Stomach (tissue), 9 donors: ENCODE results near the gene WWC2. TPM values are rescaled to one million over a fixed set of nuclear protein-coding genes. Genes with fewer than 3 reads are reported as not detected.

ENCODE experiments used
- DNase-seq, 2 donors: peaks; one replicate each; pipeline versions ENCODE4 v3.0.0 to v3.0.0-alpha.2; 2013 to 2019
- H3K27ac ChIP-seq, 5 donors: fragments of 200-600 bp in 4 of 5; sonication (generic) in 4 of 5; one replicate each; pipeline ENCODE4 v1.5.1; 2013 to 2019; ENCODE audit warnings: mild to moderate bottlenecking in 1 of 5, moderate library complexity in 1 of 5
- H3K27me3 ChIP-seq, 3 donors: fragments of 200-600 bp; sonication (generic); one replicate each; pipeline ENCODE4 v1.5.1; 2017 to 2019; ENCODE audit warnings: mixed run types in 1 of 3
- H3K36me3 ChIP-seq, 4 donors: fragments of 200-600 bp; sonication (generic); 1 replicate in 3 of 4; 2 replicates in 1 of 4; pipeline ENCODE4 v1.5.1; 2016 to 2019
- H3K4me1 ChIP-seq, 4 donors: fragments of 200-600 bp; sonication (generic); one replicate each; pipeline ENCODE4 v1.5.1; 2016 to 2019
- H3K4me3 ChIP-seq, 4 donors: fragments of 200-600 bp; sonication (generic) in 3 of 4; one replicate each; pipeline ENCODE4 v1.5.1; 2016 to 2019; ENCODE audit warnings: mild to moderate bottlenecking in 1 of 4
- H3K9me3 ChIP-seq, 4 donors: fragments of 200-600 bp; sonication (generic); one replicate each; pipeline ENCODE4 v1.5.1; 2016 to 2019
- EP300 ChIP-seq: sonication (generic); formaldehyde crosslinking; IDR thresholded peaks from one replicate; pipeline ENCODE4 v1.6.1; 2017; ENCODE audit warnings: antibody characterized with exemption
- POLR2A ChIP-seq, 4 donors: fragments of 450-650 bp; IDR thresholded peaks; one replicate each; pipeline ENCODE4 v1.6.1; 2016; ENCODE audit warnings: antibody characterized with exemption in 4 of 4, control low read depth in 2 of 4, mild to moderate bottlenecking in 1 of 4, moderate library complexity in 1 of 4
- POLR2AphosphoS5 ChIP-seq, 3 donors: sonication (generic); formaldehyde crosslinking; IDR thresholded peaks; one replicate each; pipeline ENCODE4 v1.6.1; 2016; ENCODE audit warnings: antibody characterized with exemption in 3 of 3
- WGBS, 5 donors: extraction: QIAGEN DNeasy Blood & Tissue Kit in 3 of 5; methylation state at CpG; one replicate each; pipeline versions ENCODE4 v1.1.5 to v1.1.7; 2013 to 2018; 5-methylcytosine and 5-hydroxymethylcytosine counted together
- intact Hi-C: fragments of 100-400 bp; cut with DNase I; formaldehyde crosslinking; loops from one replicate; pipeline ENCODE4 v1.15.1; 2023; ENCODE audit warnings: low total_unique reads
- polyA plus RNA-seq, 3 donors: library from polyadenylated mRNA; stranded (reverse); fragments of 200-250 nt; gene quantifications; one replicate each; pipeline ENCODE4 v1.2.3, GENCODE V29; 2013
- total RNA-seq, 5 donors: library from RNA; depleted of rRNA; stranded (reverse); fragments of >200 nt; gene quantifications; one replicate each; pipeline versions ENCODE4 v1.1.0 to v1.2.3, GENCODE V29; 2014 to 2016
- TF ChIP-seq, protein P1 (sequence below), 7 experiments: fragments of 450-650 bp in 4 of 7; fragments of 200-600 bp in 3 of 7; sonication (generic) in 3 of 7; IDR thresholded peaks; one replicate each; pipeline ENCODE4 v1.5.1; 2016 to 2019; ENCODE audit warnings: antibody characterized with exemption in 7 of 7, control low read depth in 2 of 7, mild to moderate bottlenecking in 1 of 7
- donor health status: healthy with polysubstance abuse.
- donor health status: Bipolar disorder and iron deficiency.
- donor health status: healthy.

WWC2 gene
- total and polyA plus RNA-seq, 8 donors, result 2.6 to 59.1 (median 31.1) TPM

DNA sequence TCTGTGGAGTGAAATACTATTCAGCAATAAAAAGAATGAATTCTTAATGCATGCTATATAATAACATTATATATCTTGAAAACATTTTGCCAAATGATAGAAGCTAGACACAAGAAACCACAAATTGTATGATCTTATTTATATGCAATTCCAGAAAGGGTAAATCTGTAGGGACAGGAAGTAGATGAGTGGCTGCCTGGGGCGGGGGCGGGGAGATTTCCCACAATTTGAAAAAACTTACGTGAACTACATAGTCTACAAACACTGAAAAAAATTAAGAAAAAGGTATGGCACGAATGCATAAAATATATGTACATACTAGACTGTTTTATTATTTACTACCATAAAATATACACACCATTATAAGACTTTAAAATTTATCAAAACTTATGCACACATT, 81.6 kb downstream of the WWC2 start:
- TF ChIP-seq POLR2AphosphoS5 (IDR thresholded peaks at IDR 0.05) (no peak), EP300 (no peak), POLR2A (IDR thresholded peaks at IDR 0.05) (no peak)
- TF ChIP-seq, protein P1, sequence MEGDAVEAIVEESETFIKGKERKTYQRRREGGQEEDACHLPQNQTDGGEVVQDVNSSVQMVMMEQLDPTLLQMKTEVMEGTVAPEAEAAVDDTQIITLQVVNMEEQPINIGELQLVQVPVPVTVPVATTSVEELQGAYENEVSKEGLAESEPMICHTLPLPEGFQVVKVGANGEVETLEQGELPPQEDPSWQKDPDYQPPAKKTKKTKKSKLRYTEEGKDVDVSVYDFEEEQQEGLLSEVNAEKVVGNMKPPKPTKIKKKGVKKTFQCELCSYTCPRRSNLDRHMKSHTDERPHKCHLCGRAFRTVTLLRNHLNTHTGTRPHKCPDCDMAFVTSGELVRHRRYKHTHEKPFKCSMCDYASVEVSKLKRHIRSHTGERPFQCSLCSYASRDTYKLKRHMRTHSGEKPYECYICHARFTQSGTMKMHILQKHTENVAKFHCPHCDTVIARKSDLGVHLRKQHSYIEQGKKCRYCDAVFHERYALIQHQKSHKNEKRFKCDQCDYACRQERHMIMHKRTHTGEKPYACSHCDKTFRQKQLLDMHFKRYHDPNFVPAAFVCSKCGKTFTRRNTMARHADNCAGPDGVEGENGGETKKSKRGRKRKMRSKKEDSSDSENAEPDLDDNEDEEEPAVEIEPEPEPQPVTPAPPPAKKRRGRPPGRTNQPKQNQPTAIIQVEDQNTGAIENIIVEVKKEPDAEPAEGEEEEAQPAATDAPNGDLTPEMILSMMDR (IDR thresholded peaks at IDR 0.05), result no peak
- WGBS, 5 donors, result 85 to 95% (median 94%) methylated on average over 4 of the region's 4 CpGs
- Histone ChIP-seq H3K27ac (no peak overlapping the region), H3K9me3 (no peaks in the 10 kb centered on the region), H3K4me3 (no peak overlapping the region), H3K36me3 (no peaks in the 10 kb centered on the region), H3K27me3 (no peaks in the 10 kb centered on the region), H3K4me1 (peaks cover 0 to 24% (median 11%) of the 10 kb centered on the region in 4 donors)
- no peak for DNase-seq
- intact Hi-C loops, result no loop called here

DNA sequence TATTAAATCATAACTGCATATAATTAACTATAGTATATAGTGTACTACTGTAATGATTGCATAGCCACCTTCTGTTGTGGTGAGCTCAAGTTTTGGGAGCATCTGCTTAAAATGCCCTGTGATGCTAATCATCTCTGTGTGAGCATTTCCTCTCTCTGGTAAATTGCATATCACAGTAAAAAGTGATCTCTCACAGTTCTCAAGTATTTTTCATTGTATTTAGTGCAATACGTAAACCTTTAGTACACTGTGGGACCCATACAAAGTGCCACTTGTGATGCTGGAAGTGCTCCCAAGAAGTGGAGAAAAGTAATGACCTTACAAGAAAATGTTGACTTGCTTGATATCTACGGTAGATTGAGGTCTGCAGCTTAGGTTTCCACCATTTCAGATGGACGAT, 82.0 kb downstream of the WWC2 start:
- no peak overlapping the region for H3K27ac ChIP-seq
- no peaks in the 10 kb centered on the region for H3K27me3 ChIP-seq
- H3K4me1 ChIP-seq, result peaks cover 0 to 19% (median 7%) of the 10 kb centered on the region in 4 donors
- H3K4me3 ChIP-seq, result no peak overlapping the region
- DNase-seq, result no peak
- no peaks in the 10 kb centered on the region for H3K36me3 ChIP-seq
- 62 to 82% (median 69%) methylated on average over 3 of the region's 3 CpGs for WGBS, 5 donors
- H3K9me3 ChIP-seq, result no peaks in the 10 kb centered on the region
- no peak for TF ChIP-seq EP300
- no peak for TF ChIP-seq POLR2AphosphoS5 (IDR thresholded peaks at IDR 0.05)
- TF ChIP-seq, protein P1 (IDR thresholded peaks at IDR 0.05), result no peak
- TF ChIP-seq POLR2A (IDR thresholded peaks at IDR 0.05), result no peak
- intact Hi-C loops, result no loop called here

DNA sequence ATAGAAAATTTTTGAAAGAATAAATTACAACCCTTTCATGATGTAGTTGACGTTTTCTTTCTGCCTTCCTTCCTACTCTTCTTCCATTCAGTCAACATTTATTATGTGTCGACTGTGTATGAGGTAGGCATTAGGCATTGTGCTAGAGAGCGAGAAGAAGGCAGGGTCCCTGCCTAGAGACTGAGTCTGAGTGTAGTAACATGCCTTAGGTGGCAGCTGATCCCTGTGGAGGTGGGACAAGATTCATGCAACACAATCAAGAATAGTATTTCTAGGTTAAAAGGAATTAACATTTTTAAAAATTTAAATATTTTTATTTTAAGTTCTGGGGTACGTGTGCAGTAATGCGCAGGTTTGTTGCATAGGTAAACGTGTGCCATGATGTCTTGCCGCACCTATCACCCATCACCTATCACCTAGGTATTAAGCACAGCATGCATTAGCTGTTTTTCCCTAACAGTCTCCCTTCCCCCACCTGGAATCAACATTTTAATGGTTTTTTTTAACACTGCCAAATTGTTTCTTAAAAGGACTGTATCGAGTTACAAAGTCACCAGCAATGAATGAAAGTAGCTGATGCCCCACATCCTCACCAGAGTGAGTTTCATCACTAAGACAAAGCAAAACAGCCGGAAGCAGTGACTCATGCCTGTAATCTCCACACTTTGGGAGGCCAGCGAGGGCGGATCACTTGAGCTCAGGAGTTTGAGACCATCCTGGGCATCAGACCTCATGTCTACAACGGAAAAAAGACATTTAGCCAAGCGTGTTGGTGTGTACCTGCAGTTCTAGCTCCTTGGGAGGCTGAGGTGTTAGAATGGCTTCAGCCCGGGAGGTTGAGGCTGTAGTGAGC, 84.0 kb downstream of the WWC2 start:
- 64 to 73% (median 68%) methylated on average over 14 of the region's 14 CpGs for WGBS, 5 donors
- Histone ChIP-seq H3K9me3 (no peaks in the 10 kb centered on the region), H3K4me3 (no peak overlapping the region), H3K27me3 (no peaks in the 10 kb centered on the region), H3K4me1 (peaks cover 0 to 8% (median 0%) of the 10 kb centered on the region in 4 donors), H3K27ac (no peak overlapping the region), H3K36me3 (no peaks in the 10 kb centered on the region)
- DNase-seq, result peak in 1 of 2 donors; percentile 63
- intact Hi-C loops, result no loop called here
- TF ChIP-seq POLR2AphosphoS5 (IDR thresholded peaks at IDR 0.05), result peak in 1 of 3 donors; percentile 6
- no peak for TF ChIP-seq POLR2A (IDR thresholded peaks at IDR 0.05)

DNA sequence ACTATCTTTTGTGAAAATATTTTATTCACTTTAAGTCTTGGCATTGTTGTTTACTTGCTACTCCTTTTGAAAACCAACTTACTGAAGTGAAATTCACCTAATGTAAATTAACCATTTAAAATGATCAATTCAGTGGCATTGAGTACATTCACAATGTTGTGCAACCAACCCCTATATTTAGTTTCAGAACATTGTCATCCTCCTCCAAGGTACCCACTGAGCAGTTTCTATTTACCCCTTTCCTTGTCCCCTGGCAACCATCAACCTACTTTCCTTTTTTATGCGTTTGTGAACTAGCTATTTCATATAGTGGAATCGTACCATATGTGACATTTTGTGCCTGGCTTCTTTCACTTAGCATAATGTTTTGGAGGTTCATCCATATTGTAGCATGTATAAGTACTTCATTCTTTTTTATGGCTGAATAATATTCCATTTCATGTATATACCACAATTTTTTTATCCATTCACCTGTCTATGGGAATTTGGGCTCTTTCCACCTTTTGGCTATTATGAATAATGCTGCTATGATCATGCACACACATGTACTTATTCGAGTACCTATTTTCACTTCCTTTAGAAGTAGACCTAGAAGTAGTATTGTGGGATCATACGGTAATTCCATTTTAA, 85.0 kb downstream of the WWC2 start:
- 87 to 99% (median 90%) methylated on average over 4 of the region's 4 CpGs for WGBS, 5 donors
- intact Hi-C loops, result no loop called here
- Histone ChIP-seq H3K4me1 (peaks cover 0 to 8% (median 0%) of the 10 kb centered on the region in 4 donors), H3K27me3 (no peaks in the 10 kb centered on the region), H3K36me3 (no peaks in the 10 kb centered on the region), H3K9me3 (no peaks in the 10 kb centered on the region), H3K4me3 (no peak overlapping the region), H3K27ac (no peak overlapping the region)
- no peak for DNase-seq
- TF ChIP-seq EP300 (no peak), POLR2A (IDR thresholded peaks at IDR 0.05) (no peak), POLR2AphosphoS5 (IDR thresholded peaks at IDR 0.05) (no peak)
- TF ChIP-seq, protein P1 (IDR thresholded peaks at IDR 0.05), result no peak
